ENCODE results near the gene TSEN15. TPM values are rescaled to one million over a fixed set of nuclear protein-coding genes. Genes with fewer than 3 reads are reported as not detected.
A peak's percentile ranks its signal among the peaks of the same experiment; 100 is the strongest.

The TSEN15 gene
- total RNA-seq, 1 donor from 2014 or later, result 29.4 TPM

DNA sequence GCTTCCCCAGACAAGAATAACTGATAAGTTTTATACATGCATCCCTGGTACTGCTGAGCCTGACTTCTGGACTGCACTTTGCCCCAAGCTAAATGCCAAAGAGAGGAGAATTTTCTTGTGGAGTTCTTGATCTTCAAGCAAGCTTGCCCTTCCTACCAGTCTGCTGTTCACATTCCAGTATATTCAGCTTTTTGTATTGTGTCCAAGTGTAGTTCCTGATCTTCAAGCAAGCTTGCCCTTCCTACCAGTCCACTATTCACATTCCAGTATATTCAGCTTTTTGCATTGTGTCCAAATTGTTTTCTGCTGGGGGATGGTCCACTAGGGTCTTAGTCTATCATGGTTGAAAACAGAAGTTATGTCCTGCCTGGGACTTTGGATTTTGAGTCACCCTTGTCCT, 894 bp upstream of the TSEN15 start:
- Histone ChIP-seq H3K36me3 (peaks cover 11% of the 10 kb centered on the region), H3K4me1 (peaks cover 35% of the 10 kb centered on the region), H3K27ac (replicated peaks) (no peak overlapping the region), H3K9me3 (replicated peaks) (no peaks in the 10 kb centered on the region), H3K27me3 (ENCODE audit: low read depth) (no peaks in the 10 kb centered on the region), H3K4me3 (peak overlapping the region; percentile 91)
- intact Hi-C loops (cut with micrococcal nuclease), result no loop called here
- no peak for DNase-seq
- TF ChIP-seq, protein P1, sequence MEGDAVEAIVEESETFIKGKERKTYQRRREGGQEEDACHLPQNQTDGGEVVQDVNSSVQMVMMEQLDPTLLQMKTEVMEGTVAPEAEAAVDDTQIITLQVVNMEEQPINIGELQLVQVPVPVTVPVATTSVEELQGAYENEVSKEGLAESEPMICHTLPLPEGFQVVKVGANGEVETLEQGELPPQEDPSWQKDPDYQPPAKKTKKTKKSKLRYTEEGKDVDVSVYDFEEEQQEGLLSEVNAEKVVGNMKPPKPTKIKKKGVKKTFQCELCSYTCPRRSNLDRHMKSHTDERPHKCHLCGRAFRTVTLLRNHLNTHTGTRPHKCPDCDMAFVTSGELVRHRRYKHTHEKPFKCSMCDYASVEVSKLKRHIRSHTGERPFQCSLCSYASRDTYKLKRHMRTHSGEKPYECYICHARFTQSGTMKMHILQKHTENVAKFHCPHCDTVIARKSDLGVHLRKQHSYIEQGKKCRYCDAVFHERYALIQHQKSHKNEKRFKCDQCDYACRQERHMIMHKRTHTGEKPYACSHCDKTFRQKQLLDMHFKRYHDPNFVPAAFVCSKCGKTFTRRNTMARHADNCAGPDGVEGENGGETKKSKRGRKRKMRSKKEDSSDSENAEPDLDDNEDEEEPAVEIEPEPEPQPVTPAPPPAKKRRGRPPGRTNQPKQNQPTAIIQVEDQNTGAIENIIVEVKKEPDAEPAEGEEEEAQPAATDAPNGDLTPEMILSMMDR (IDR thresholded peaks at IDR 0.05; ENCODE audit: borderline replicate concordance), result no peak

DNA sequence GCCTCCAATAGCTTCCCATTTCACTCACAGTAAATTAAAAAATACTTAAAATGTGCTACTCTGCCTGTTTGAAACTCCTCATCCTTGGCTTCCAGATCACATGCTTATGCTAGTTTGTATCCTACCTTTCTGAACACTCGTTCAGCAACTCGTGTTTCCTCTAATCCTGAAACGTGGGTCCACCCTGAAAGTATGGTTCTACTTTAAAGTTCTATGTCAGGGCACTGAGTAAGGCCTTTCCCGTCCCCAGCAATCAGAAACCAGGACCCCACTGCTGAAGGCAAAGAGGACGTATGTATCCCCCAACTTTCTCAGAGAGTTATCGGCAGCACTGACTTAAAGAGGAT, 419 bp upstream of the TSEN15 start:
- Histone ChIP-seq H3K9me3 (replicated peaks) (no peaks in the 10 kb centered on the region), H3K36me3 (peaks cover 16% of the 10 kb centered on the region), H3K27ac (replicated peaks) (peak overlapping the region; percentile 94), H3K27me3 (ENCODE audit: low read depth) (no peaks in the 10 kb centered on the region), H3K4me3 (peak overlapping the region; percentile 91), H3K4me1 (peaks cover 35% of the 10 kb centered on the region)
- intact Hi-C loops (cut with micrococcal nuclease), result no loop called here
- TF ChIP-seq, protein P1 (IDR thresholded peaks at IDR 0.05; ENCODE audit: borderline replicate concordance), result no peak
- no peak for DNase-seq

DNA sequence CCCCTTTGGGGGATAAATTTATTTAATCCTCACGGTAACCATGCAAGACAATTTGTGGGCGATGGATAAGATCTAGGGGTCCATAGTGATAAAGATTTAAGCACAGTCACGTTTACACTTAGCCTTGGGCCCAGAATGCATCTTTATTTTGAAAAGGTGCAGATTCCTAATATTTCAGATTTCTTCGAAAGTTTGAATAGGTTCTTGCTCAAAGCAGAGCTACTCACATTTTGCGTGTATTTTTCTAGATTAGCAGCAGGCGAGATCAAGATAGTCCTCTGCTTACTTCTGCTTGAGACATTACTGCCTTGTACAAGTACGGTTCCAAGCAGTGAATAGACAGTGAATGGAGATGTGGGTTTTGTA, 647 bp downstream of the TSEN15 start:
- DNase-seq, result no peak
- H3K9me3 ChIP-seq (replicated peaks), result no peaks in the 10 kb centered on the region
- peak overlapping the region; percentile 91 for H3K4me3 ChIP-seq
- peaks cover 44% of the 10 kb centered on the region for H3K4me1 ChIP-seq
- H3K27me3 ChIP-seq (ENCODE audit: low read depth), result no peaks in the 10 kb centered on the region
- H3K27ac ChIP-seq (replicated peaks), result peak overlapping the region; percentile 94
- intact Hi-C loops (cut with micrococcal nuclease), result no loop called here
- TF ChIP-seq, protein P1 (IDR thresholded peaks at IDR 0.05; ENCODE audit: borderline replicate concordance), result no peak
- peaks cover 16% of the 10 kb centered on the region for H3K36me3 ChIP-seq

DNA sequence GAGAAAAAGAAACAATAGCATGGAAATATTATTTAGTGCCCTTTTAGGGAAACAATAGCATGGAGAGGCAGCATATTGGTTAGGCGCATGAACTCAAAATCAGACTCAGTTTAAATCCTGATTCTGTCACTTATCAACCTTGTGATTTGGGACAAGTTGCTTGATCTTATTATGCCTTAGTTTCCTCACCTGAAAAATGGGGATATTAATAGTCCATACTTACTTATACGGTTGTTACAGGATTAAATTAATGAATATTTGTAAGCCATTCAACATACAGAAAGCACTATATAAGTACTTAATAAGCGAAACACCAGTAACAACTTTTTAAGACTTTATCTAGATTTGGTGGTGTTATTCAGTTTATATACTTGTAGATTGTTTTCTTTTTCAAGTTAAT, 1.2 kb downstream of the TSEN15 start:
- DNase-seq, result no peak

DNA sequence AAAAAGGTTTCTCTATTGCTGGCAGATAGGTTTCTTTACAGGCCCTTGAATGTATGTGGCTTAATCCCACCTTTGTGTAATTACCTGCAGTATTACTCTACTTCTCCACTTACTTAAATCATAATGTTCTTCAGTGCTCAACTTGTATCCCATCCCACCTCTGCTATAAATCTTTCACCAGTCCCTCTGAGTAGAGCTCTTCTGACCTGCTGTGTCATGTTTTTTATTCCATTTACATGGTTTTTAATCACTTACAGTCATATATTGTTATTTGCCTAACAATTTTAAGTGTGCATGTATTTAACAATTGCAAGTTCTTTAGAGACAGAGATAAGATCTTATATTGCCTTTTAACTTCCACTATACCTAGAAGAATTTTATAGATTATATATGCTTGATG, 2.4 kb downstream of the TSEN15 start:
- TF ChIP-seq, protein P1 (IDR thresholded peaks at IDR 0.05; ENCODE audit: borderline replicate concordance), result no peak
- Histone ChIP-seq H3K4me1 (peaks cover 50% of the 10 kb centered on the region), H3K4me3 (no peak overlapping the region), H3K27ac (replicated peaks) (no peak overlapping the region), H3K9me3 (replicated peaks) (no peaks in the 10 kb centered on the region), H3K36me3 (peaks cover 20% of the 10 kb centered on the region), H3K27me3 (ENCODE audit: low read depth) (no peaks in the 10 kb centered on the region)
- no peak for DNase-seq
- intact Hi-C loops (cut with micrococcal nuclease), result no loop called here

More for the DNA sequence above, 1.2 kb downstream of the TSEN15 start:
- H3K4me3 ChIP-seq, result peak overlapping the region; percentile 91
- intact Hi-C loops (cut with micrococcal nuclease), result no loop called here
- H3K36me3 ChIP-seq, result peaks cover 16% of the 10 kb centered on the region
- TF ChIP-seq, protein P1 (IDR thresholded peaks at IDR 0.05; ENCODE audit: borderline replicate concordance), result no peak
- H3K27ac ChIP-seq (replicated peaks), result no peak overlapping the region
- no peaks in the 10 kb centered on the region for H3K27me3 ChIP-seq (ENCODE audit: low read depth)
- H3K9me3 ChIP-seq (replicated peaks), result no peaks in the 10 kb centered on the region
- H3K4me1 ChIP-seq, result peaks cover 50% of the 10 kb centered on the region
